HPDE6-E6E7 (cell line): ENCODE measurements around the gene ADAM21.
"Not testable (repeated sequence)": the region's sequence is repeated elsewhere in the genome, so short reads cannot be mapped to it uniquely, and the experiment has no call there.

Source experiments
- DNase-seq: peaks from one replicate; pipeline ENCODE4 v3.0.0; 2011; ENCODE audit warnings: missing footprints; ENCODE audit errors: extremely low spot score

ADAM21 gene

GRCh38 chr14:70451874-70452273 is at the start of gene ADAM21:
TSS of gene ADAM21 (plus strand) at chr14:70452174. CDS start at chr14:70457500, 5,326 bp downstream.
- DNase-seq = no peak

- DNase-seq = not testable (repeated sequence)
These were observed 48.6 kb upstream of the ADAM21 start for GRCh38 chr14:70403335-70403734.

GRCh38 chr14:70406216-70406615 is 45.8 kb upstream of the ADAM21 start:
- DNase-seq = not testable (repeated sequence)

DNA sequence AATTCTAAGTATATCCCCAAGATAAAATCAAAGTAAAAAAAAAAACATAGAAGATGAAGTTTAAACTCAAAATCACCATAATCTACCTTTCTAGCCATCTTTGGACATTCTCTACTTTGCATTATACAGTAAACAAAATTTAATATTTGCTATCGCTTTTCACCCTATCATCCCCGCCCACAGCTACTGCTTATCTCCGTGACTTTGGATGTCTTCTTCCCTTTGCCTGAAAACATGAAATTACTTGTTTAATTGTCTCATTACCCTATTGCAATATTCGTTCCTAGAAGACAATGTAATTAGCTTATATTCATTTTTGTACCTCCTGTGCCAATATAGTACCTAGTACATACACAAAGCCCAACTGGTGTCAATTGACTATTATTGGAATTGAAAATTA is 44.4 kb upstream of the ADAM21 start:
- DNase-seq = no peak

GRCh38 chr14:70415788-70416187 is 36.2 kb upstream of the ADAM21 start:
- DNase-seq = no peak

DNA sequence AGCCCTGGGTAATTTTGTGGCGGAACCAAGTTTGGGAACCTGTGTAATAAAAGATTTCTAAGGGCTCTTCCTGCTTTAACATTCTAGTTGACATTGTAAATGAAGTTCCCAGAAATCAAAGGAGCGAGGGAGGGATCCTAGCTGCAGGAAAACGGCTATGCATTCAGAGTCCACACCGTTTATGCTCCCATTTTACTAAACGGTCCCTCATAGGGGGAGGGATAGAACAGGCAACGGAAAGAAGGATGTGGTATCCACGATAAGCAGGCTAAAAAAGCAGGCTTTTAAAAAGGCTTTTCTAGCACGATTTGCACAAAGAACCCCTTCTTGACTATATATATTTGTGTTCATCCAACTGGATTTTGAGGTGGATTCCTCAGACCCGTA is 35.6 kb upstream of the ADAM21 start:
- peak; percentile 8 for DNase-seq

DNA sequence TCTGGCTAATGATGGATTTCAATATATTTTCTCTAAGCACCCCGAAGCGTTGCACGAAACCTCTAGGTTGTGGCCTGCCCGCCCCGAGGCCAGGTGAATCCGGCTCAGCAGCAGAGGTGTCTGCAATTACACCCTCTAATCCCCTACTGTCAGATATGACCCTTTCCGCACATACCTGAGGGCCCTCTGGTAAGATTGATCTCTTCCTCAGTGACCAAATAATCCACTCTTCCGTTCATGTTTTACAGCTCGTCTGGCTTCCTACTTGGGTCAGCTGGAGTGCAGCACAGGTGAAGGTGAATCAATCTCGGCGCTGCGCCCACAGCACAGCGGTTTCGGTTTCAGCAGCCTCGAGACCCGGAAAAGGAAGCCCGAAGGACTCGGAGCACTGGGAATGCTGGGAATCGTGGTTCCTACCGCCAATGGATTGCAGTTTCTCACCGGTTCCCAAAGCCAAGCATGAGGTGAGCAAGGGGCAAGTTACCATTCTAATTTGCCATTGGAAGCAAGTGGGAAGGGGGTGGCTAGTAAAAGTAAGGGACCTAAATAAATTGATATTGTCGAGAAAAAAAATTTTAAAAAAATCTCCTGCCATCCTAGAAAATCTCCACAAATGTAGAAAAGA is 35.1 kb upstream of the ADAM21 start, which contains the start of gene SYNJ2BP:
Gene SYNJ2BP, minus strand, starts transcription at position 366 of the 625 bp plus-strand sequence. Its CDS starts 127 bp downstream, at position 239.
- peak; percentile 96 for DNase-seq

DNA sequence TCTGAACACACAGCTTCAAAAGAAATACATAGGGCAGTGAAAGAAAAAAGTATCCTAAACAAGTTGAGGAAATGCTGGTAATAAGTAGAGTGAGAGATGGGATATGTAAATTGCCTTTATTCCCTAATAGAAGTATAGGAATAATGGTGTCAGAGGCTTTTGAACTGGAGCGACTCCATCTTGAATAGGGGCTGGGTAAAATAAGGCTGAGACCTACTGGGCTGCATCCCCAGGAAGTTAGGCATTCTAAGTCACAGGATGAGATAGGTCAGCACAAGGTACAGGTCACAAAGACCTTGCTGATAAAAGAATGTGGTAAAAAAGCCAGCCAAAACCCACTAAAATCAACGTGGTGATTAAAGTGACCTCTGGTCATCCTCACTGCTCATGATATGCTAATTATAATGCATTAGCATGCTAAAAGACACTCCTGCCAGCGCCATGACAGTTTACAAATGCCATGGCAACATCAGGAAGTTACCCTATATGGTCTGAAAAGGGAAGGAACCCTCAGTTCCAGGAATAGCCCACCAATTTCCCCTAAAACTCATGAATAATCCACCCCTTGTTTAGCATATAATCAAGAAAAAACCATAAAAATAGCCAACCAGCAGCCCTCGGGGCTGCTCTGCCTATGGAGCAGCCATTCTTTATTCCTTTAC is 32.6 kb upstream of the ADAM21 start:
- not testable (repeated sequence) for DNase-seq

DNA sequence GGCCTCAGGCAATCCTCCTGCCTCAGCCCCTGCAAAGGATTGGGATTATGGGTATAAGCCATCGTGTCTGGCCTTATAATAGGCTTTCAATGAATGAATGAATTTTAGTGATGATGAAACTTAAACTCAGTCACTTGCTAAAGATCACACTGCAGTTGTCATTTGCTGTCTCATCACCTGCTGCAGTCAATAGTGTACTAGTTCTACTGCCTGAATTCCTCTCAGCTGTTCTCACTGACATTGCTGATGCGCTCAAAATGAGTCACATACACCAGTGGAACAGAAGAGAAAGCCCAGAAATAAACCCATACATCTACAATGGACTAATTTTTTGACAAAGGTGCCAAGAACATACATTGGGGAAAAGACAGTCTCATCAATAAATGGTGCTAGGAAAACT is 29.4 kb upstream of the ADAM21 start:
- no peak for DNase-seq

DNA sequence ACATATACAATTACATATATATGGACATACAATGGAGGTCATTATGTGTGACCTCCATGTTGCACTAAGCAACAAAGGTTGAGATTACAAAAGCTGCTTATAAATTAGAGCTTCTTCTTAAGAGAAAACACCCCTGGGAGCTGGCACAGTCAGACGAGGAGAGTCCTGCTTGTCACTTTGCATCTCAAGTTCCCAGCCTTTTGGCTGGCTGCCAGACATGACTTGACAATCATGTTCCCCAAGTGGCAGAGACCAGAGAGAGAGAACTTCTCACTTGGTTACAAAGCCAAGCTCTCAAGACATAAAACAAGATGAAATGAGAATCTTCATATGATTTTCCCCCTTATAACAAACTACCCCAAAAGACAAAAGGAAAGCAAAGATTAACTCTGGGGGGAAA is 26.6 kb upstream of the ADAM21 start:
- DNase-seq = no peak

- DNase-seq = not testable (repeated sequence)
These were observed 25.4 kb upstream of the ADAM21 start for GRCh38 chr14:70426555-70426954.

DNA sequence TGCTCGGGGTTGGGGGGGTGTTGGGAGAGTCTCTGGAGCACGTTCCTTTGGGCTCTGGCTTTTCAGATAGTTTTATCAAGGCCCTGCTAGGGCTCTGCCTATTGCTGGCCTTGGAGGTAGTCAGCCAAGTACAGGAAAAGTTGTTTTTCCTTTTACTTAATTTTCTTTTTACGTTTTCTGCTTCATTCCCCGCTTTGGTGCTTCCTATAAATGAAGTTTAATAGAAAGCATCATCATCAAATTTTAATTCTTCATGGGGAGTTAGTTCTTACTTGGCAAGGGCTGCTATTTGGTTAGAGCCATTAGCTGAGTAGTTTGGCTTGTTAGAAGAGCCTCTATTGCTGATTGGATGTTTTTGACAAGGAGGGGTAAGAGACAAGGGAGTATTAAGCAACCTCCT is 15.1 kb upstream of the ADAM21 start:
- DNase-seq = no peak

GRCh38 chr14:70441641-70442040 is 10.3 kb upstream of the ADAM21 start:
- DNase-seq = no peak

DNA sequence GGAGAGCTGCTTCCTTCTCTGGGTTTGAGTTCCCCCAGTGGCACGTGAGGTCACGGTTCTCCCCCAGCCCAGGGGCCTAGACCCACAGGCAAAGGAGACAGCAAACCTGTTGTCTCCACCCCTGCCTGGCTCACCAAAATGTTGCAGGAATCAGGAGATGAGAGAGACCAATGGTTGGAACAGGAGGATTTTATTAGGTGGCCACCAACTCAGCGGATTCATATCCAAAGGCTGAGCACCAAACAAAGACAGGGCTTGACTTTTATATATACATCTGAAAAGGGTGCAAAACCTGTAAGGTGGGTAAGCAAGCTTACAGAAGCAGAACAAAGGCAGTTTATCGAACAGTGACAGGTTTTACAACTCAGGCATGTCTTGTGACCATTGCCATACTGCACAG is 9.2 kb upstream of the ADAM21 start:
- DNase-seq = no peak

DNA sequence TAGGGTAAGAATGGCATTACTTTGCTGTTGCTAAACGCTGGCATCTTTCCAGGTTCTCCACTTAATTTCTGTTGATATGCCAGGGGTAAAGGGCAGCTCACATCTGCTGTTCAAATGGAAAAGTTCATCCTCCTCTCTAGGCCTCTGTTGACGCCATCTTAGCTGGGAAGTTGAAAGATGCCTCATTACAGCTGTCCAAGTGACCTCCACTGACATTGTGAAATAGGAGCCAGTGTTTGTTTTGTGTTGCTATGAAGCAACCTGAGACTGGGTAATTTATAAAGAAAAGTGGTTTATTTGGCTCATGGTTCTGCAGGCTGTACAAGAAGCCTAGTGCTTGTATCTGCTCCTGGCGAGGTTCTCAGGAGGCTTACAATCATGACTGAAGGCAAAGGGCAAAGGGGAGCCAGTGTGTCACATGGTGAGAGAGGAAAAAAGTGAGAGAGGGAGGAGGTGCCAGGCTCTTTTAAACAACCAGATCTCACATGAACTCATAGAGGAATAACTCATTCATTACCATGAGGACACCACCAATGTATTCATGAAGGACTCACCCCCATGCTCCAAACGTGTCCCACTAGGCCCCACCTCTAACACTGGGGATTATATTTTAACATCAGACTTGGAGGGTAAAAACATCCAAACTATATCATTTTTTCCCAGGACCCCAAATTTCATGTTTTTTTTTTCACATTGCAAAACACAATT is 3.2 kb upstream of the ADAM21 start:
- DNase-seq = no peak

GRCh38 chr14:70454731-70455130 is 2.8 kb downstream of the ADAM21 start:
- no peak for DNase-seq

- no peak for DNase-seq
These were observed 16.8 kb downstream of the ADAM21 start for GRCh38 chr14:70468731-70469130.

- DNase-seq = not testable (repeated sequence)
These were observed 19.0 kb downstream of the ADAM21 start for GRCh38 chr14:70470863-70471563.

DNA sequence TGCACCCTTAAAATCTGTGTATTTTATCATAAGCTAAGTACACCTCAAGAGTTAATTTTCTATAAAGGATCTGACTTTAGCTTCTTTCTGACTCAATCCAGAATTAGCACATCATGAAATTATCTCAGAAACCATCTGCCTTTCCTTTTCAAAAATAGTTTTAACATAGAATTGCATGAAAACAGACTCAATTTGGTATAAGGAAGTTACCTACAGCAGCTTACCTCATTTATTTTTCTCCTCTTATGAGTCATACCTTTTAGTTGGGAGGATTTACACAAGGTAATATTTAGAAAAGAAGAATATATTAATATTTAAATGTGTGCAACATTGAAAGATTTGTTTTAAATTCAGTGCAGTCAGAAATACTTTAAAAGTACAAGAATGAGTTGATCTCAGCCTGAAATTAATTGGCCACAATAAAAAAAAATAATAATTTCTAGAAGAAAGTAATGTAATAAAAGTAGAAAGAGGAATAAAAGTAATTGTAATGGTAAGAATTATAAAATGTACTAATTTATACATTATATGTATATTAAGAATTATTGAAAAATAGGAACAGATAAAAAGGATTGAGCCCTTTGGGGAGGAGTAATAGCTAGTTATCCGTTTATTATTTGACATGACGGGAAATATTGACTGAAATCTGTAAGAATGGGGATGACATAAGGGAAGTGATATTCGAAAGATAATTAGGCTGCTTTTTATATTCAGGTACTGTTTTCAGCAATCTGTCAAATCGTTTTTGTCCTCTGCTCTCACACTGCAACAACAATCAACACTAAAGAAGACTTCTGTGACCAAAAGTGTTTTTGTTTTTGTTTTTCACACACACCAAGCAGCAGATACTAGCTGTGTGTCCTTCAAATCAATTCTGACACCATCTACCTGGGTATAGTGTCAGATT is 20.5 kb downstream of the ADAM21 start:
- no peak for DNase-seq

- no peak for DNase-seq
These were observed 21.9 kb downstream of the ADAM21 start for GRCh38 chr14:70473825-70474224.

- DNase-seq = not testable (repeated sequence)
These were observed 23.5 kb downstream of the ADAM21 start for GRCh38 chr14:70475459-70475858.
